ENCODE measurements around the gene ZNF417. TPM values are rescaled to one million over a fixed set of nuclear protein-coding genes. Genes with fewer than 3 reads are reported as not detected.

ZNF417 gene
- total RNA-seq, 2 experiments from 2014 or later: 26.2 to 31.6 TPM

DNA sequence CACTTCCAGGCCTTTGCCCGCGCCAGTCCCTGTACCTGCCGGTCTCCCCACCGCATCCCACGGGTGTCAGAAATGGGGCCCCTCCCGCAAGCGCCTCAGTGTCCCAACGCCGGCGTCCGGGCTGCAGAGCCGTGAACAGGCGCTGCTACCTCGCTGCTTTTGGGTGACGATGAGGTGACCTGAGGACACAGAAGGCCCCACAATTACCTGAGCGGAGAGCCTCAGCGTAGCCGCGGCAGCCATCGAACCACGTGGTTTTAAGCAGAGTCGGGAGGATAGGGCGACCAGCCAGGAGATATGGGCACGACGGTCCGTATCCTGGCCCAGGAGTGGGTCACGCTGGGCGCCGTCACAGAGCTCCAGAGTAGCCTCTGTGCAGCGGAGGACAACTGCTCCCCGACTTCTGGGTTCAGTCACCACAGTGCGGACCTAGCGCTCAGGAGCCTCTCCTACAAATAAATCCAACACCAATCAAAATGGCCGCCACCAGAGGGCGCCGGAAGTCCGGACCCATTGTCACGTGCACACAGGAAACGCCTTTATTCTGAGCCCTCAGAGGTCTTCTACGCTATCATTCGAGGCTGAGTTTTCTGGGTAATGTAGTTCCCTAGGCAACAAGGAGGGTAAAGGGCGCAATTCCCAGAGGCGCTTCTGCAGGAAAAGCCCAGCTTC is 27.7 kb downstream of the ZNF417 start, which contains the start of gene ZNF814:
Gene ZNF814 (minus strand): TSS at position 478 of the 672 bp plus-strand sequence. CDS start 235 bp downstream, at position 243.
- H3K36me3 ChIP-seq (ENCODE audit: insufficient read depth, low read length): peaks cover 18% of the 10 kb centered on the region
- H3K4me1 ChIP-seq (ENCODE audit: insufficient read depth, low read length): peaks cover 24% of the 10 kb centered on the region
- peaks cover 15 to 70% of the 10 kb centered on the region in 2 experiments for H3K9me3 ChIP-seq (ENCODE audit: control insufficient read depth in 1 of 2, insufficient read depth in 1 of 2, low read length in 2 of 2)
- Mint-ChIP-seq H3K9me3 (peaks cover 11% of the 10 kb centered on the region), H3K4me1 (ENCODE audit: low read depth) (peaks cover 28% of the 10 kb centered on the region), H3K4me3 (peak within 1 kb of the TSS; percentile 90), H3K36me3 (ENCODE audit: low read depth) (peaks cover 62% of the 10 kb centered on the region), H3K27me3 (no peaks in the 10 kb centered on the region), H3K27ac (peak within 1 kb of the TSS; percentile 81)
- CTCF ChIA-PET: interaction anchor here (0.5 to 1.0 kb wide), 2 partner anchors 113 to 785 kb away, joined by 3 to 5 read pairs; no protein-coding TSS in a partner anchor
- POLR2A ChIA-PET: interaction anchor here (0.6 to 2.4 kb wide), 10 partner anchors 14 to 262 kb away, joined by 3 to 15 read pairs (median 4); partner anchors contain the start of genes ZNF154, ZNF329, ZNF551 and ZNF552
- H3K4me3 ChIP-seq (ENCODE audit: low read length): peak within 1 kb of the TSS; percentile 91
- peak within 1 kb of the TSS; percentile 52 to 61 for H3K27ac ChIP-seq (ENCODE audit: low read depth in 1 of 2, low read length in 2 of 2)
- intact Hi-C loops (cut with DNase I, micrococcal nuclease): loop anchor here in 1 of 2 experiments (10.0 kb wide), 1 partner anchor 266 kb away; the partner anchor contains the start of gene ZNF329
- peak; percentile 58 to 88 (median 79) for DNase-seq
- peak; percentile 92 for ATAC-seq (ENCODE audit: poor library complexity)
- peak; percentile 19 for TF ChIP-seq CTCF (IDR thresholded peaks at IDR 0.05)
- H3K27me3 ChIP-seq (ENCODE audit: control insufficient read depth in 1 of 2, insufficient read depth in 2 of 2, low read length in 2 of 2): no peaks in the 10 kb centered on the region

DNA sequence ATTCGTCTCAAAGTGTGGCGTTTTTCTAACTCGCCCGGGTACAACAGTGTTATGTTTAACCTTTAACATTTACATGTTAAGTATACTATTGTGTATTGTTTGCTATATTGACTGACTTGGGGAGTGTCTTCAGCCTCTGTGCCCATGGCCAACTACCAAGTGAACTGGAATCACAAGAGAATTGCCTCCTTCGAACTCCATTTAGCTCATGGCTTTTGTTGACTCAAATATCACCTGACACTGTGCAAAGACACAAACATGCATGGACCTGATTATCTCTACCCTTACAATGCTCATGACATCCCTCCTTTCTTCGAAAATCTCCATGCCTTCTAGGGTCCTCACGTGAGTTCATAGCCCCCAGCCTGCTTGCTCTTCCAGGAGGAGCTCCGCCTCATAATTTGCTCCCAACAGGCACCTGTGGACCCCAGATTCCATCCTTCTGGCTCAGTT is 28.3 kb downstream of the ZNF417 start:
- Histone ChIP-seq H3K27me3 (ENCODE audit: control insufficient read depth in 1 of 2, insufficient read depth in 2 of 2, low read length in 2 of 2) (no peaks in the 10 kb centered on the region), H3K36me3 (ENCODE audit: insufficient read depth, low read length) (peaks cover 22% of the 10 kb centered on the region), H3K9me3 (ENCODE audit: control insufficient read depth in 1 of 2, insufficient read depth in 1 of 2, low read length in 2 of 2) (peaks cover 15 to 71% of the 10 kb centered on the region in 2 experiments), H3K4me3 (ENCODE audit: low read length) (peak overlapping the region; percentile 91), H3K27ac (ENCODE audit: low read depth in 1 of 2, low read length in 2 of 2) (peak overlapping the region in 1 of 2 donors; percentile 52), H3K4me1 (ENCODE audit: insufficient read depth, low read length) (peaks cover 24% of the 10 kb centered on the region)
- H3K4me3 Mint-ChIP-seq: peak overlapping the region; percentile 90
- no peak for TF ChIP-seq CTCF (IDR thresholded peaks at IDR 0.05)
- ATAC-seq (ENCODE audit: poor library complexity) (peak; percentile 4), DNase-seq (peak in 1 of 14 experiments; percentile 6)
- intact Hi-C loops (cut with DNase I, micrococcal nuclease): loop anchor here in 1 of 2 experiments (10.0 kb wide), 1 partner anchor 267 kb away; the partner anchor contains the start of gene ZNF329
- ChIA-PET CTCF (interaction anchor here (1.0 kb wide), 1 partner anchor 785 kb away, joined by 3 read pairs; no protein-coding TSS in a partner anchor), POLR2A (interaction anchor here (0.6 to 2.4 kb wide), 11 partner anchors 38 to 263 kb away, joined by 3 to 15 read pairs (median 4); partner anchors contain the start of genes ZNF154, ZNF329, ZNF551 and ZNF552)
- peaks cover 28% of the 10 kb centered on the region for H3K4me1 Mint-ChIP-seq (ENCODE audit: low read depth)
- H3K27ac Mint-ChIP-seq: peak overlapping the region; percentile 81
- H3K36me3 Mint-ChIP-seq (ENCODE audit: low read depth): peaks cover 67% of the 10 kb centered on the region
- no peaks in the 10 kb centered on the region for H3K27me3 Mint-ChIP-seq
- H3K9me3 Mint-ChIP-seq: peaks cover 11% of the 10 kb centered on the region

DNA sequence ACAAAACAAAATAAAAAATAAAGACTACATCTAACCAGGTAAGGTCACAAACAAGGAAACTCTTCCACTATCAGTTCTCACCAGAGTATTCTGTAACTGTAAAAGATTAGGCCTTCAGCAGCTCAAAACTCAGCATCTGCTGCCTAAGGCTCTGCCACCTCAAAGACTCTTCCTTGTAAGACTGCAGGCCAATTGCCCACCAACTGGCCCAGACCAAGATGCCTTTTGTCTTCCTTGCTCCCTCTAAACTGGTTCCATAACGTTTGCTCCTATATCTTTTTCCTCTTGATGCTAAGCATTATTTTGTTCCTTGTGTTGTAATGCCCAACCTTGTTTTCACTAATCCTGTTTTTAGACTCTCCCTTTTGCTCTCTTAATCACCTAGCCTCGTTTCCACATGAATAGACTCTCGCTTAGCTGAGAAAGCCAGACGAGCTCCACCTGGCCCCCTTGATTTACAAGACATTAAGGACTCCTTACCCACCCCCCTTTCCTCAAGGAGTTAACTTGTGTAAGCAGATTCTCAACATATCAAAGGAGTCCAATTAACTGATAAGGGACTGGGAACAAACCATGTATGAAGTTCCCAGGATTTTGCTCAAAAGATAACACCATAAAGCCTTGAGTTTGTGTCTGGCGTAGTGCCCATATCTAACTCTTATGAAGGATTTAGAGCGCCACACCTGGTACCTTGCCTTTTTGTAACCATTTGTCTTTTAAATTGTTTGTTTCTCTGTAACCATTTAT is 29.0 kb downstream of the ZNF417 start:
- peaks cover 22% of the 10 kb centered on the region for H3K36me3 ChIP-seq (ENCODE audit: insufficient read depth, low read length)
- peaks cover 15 to 69% of the 10 kb centered on the region in 2 experiments for H3K9me3 ChIP-seq (ENCODE audit: control insufficient read depth in 1 of 2, insufficient read depth in 1 of 2, low read length in 2 of 2)
- TF ChIP-seq CTCF (IDR thresholded peaks at IDR 0.05): no peak
- peak overlapping the region; percentile 90 for H3K4me3 Mint-ChIP-seq
- no peaks in the 10 kb centered on the region for H3K27me3 Mint-ChIP-seq
- no peak overlapping the region for H3K27ac ChIP-seq (ENCODE audit: low read depth in 1 of 2, low read length in 2 of 2)
- no peak for ATAC-seq (ENCODE audit: poor library complexity)
- ChIA-PET POLR2A (interaction anchor here (0.6 to 2.4 kb wide), 7 partner anchors 37 to 258 kb away, joined by 3 to 15 read pairs (median 5); partner anchors contain the start of genes ZNF154, ZNF587, ZNF606 and ZNF776), CTCF (no interaction called here)
- peaks cover 74% of the 10 kb centered on the region for H3K36me3 Mint-ChIP-seq (ENCODE audit: low read depth)
- H3K27me3 ChIP-seq (ENCODE audit: control insufficient read depth in 1 of 2, insufficient read depth in 2 of 2, low read length in 2 of 2): no peaks in the 10 kb centered on the region
- peaks cover 11% of the 10 kb centered on the region for H3K9me3 Mint-ChIP-seq
- no peak for DNase-seq
- peaks cover 28% of the 10 kb centered on the region for H3K4me1 Mint-ChIP-seq (ENCODE audit: low read depth)
- peaks cover 24% of the 10 kb centered on the region for H3K4me1 ChIP-seq (ENCODE audit: insufficient read depth, low read length)
- intact Hi-C loops (cut with DNase I, micrococcal nuclease): loop anchor here in 1 of 2 experiments (10.0 kb wide), 1 partner anchor 267 kb away; the partner anchor contains the start of gene ZNF329
- peak overlapping the region; percentile 81 for H3K27ac Mint-ChIP-seq
- H3K4me3 ChIP-seq (ENCODE audit: low read length): no peak overlapping the region
